MM.1S (cell line): ENCODE data around the gene CASP4.

Experiments
- CTCF ChIP-seq: fragments of 300-600 bp; sonication (generic); IDR thresholded peaks from 2 replicates; pipeline ENCODE4 v1.5.1; 2016; ENCODE audit warnings: antibody characterized with exemption, low read length, mixed read lengths
- EZH2phosphoT487 ChIP-seq: fragments of 300-600 bp; sonication (generic); IDR thresholded peaks from 2 replicates; pipeline ENCODE4 v1.6.1; 2018; ENCODE audit warnings: antibody characterized with exemption, low read length

DNA sequence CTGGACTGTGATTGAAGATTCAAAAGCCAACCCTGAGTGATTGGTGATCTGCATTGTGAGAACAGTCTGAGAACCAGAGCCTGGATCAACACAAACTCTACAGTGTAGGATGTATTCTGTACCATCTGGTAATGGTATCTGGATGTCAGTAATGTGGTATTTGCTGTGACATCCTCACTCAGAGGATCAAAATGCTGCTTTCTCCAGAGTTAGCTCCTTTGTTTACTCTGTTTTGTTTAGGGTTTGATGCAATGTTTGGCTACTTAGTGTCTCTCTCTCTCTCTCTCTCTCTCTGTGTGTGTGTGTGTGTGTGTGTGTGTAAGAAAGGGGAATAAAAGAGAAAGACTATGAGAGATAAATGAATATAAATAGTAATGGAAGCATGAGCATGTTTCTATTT, 24.3 kb downstream of the CASP4 start:
- TF ChIP-seq CTCF, result no peak
- no peak for TF ChIP-seq EZH2phosphoT487
